Measurements from ENCODE around the gene SUMF2.
"Not testable (repeated sequence)": the region's sequence is repeated elsewhere in the genome, so short reads cannot be mapped to it uniquely, and the experiment has no call there.

GRCh38 chr7:56045758-56046157, 18.3 kb upstream of the SUMF2 start:
- TF ChIP-seq POLR2AphosphoS5 (IDR thresholded peaks at IDR 0.05; ENCODE audit: low read depth, low read length); PAX5 (IDR thresholded peaks at IDR 0.05; ENCODE audit: insufficient read depth, low read length, severe bottlenecking); TAF1 (IDR thresholded peaks at IDR 0.05; ENCODE audit: low read depth, low read length); POLR2A (IDR thresholded peaks at IDR 0.05; ENCODE audit: low read depth, low read length): not testable (repeated sequence)

Measured in GM12891 (cell line).